ENCODE measurements around the gene ZNF660.

Gene ZNF660

DNA sequence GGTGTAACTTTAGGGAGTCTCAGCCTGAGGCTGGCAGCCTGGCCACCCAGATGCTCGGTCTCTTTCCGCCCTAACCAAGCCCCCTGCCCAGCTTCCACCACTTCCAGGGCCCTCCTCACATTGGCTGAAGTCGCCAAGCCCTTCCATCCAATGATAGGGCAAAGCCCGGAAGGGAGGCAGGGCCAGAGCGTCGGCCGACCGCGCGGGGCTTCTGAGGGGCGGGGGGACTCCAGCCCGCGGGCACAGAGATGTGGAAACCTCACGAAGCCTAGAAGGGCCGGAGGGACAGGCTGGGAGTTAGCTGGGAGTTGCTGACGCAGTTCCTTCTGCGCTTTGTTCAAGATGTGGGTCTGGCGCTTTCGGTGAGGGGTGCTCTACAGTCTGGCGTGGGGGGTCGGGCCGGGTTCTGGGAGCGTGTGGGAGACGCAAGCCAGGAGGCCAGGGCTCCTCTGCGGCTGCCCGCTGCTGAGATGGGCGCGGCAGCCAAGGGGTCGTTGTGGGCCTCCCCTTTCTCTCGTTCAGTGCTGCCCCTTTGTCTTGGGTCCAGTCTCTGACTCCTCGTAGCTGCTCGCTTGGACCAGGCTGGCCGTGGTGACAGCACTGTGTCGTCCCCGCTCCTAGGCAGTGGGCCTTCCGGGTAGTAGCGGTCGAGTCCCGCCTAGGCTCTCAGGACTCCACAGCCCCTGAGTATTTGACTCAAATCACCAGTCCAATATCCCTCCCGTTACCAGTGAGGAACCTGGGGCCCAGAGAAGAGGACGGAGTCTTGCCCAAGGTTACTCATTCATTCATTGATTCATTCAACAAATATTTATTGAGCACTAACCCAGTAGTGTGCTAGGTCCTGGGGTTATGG is at the start of gene ZNF660:
ZNF660 (plus strand) TSS at position 319 of the 856 bp plus-strand sequence. CDS start 9,230 bp downstream, outside the sequence.
- TF ChIP-seq, protein P1, sequence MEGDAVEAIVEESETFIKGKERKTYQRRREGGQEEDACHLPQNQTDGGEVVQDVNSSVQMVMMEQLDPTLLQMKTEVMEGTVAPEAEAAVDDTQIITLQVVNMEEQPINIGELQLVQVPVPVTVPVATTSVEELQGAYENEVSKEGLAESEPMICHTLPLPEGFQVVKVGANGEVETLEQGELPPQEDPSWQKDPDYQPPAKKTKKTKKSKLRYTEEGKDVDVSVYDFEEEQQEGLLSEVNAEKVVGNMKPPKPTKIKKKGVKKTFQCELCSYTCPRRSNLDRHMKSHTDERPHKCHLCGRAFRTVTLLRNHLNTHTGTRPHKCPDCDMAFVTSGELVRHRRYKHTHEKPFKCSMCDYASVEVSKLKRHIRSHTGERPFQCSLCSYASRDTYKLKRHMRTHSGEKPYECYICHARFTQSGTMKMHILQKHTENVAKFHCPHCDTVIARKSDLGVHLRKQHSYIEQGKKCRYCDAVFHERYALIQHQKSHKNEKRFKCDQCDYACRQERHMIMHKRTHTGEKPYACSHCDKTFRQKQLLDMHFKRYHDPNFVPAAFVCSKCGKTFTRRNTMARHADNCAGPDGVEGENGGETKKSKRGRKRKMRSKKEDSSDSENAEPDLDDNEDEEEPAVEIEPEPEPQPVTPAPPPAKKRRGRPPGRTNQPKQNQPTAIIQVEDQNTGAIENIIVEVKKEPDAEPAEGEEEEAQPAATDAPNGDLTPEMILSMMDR (IDR thresholded peaks at IDR 0.05) = no peak

DNA sequence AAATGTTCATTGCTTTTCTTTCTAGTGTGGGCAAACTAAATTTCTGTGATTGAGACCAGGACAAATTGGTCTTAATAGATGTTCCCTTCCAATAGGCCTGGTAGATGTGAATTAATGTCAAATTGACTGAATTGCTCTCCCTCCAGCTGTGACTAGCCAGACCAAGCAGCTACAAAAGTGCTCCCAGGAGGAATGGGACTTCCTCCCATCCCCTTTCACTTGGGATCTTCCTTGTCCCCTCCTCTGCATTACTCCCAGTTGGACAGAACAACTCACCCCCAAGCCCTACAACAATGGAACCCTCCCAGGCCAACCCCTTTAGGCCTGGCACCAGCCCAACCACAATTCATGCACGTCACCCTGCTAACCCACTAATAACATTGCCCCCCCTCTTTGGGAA is 49.4 kb upstream of the ZNF660 start:
- TF ChIP-seq, protein P1 (IDR thresholded peaks at IDR 0.05) = no peak

DNA sequence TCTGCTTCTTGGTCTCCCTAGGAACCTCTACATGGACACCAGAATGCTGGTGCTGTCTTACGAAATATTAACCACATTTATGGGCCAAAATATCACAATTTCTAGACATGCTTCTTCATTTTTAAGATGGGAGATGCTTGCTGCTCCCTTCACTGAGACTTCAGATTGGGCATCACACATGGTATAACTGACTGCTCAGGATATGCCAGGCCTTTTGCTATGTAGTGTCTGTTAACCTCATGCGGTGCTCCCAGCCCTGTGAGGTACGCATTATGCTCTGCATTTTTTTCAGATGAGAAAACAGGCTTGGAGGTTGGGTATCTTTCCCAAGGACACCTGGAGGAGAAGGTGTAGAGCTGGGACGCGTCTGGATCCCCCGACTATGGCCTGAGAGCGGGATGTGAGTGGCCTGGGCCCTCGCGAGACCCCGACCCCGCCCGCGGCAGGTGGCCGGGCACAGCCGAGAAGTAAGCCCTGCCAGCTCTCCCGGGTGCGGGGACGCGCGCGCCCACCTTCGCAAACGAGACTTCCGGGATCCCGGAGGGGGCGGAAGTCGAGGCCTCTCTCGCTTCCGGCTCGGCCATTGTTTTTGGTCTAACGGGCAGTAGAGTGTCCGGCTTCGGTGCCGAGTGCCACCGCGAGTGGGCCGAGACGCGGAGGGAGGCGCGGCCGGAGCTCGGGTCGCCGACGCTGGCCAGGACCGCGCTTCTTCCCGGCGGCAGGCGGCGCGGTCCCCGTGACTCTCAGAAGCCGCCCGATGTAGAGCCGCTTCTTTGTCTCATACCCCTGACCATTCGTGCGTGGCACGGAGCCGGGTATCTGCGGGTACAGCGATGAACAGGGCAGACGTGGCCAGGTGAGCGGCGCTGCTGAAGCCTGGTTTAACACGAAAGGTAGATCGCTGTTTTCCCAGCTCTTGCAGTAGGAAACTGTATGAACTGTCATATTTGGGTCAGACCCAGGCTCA is 29.9 kb upstream of the ZNF660 start, which contains the start of gene ZKSCAN7:
ZKSCAN7 (plus strand) TSS at position 568 of the 967 bp plus-strand sequence. CDS start 1,855 bp downstream, outside the sequence.
- TF ChIP-seq, protein P1 (IDR thresholded peaks at IDR 0.05) = no peak

DNA sequence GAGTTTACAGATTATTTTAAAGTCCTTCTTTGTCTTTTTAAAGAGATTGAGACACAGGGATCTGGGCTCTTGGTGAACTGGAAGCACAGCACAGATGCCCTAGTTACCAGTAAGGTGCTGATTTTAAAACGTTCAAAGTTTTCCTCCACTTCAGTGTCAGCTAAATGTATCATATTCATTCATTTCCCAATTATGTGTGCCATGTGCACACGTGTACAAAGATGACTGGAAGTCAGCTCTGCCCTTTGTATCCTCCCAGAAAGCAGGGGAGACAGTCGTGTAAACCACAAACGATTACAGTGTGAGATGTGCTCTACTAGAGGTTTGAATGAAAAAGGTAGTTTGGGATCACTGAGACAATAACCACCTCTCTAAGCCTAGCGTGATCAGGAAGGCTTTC is 29.0 kb upstream of the ZNF660 start:
- TF ChIP-seq, protein P1 (IDR thresholded peaks at IDR 0.05) = no peak

DNA sequence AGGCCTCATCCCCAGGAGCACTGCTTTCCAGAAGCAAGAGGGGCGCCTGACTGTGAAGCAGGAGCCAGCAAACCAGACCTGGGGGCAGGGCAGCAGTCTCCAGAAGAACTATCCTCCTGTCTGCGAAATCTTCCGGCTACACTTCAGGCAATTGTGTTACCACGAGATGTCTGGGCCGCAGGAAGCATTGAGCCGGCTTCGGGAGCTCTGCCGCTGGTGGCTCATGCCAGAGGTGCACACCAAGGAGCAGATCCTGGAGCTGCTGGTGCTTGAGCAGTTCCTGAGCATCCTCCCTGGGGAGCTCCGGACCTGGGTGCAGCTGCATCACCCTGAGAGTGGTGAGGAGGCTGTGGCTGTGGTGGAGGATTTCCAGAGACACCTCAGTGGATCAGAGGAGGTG is 27.7 kb upstream of the ZNF660 start:
- TF ChIP-seq, protein P1 (IDR thresholded peaks at IDR 0.05) = no peak

DNA sequence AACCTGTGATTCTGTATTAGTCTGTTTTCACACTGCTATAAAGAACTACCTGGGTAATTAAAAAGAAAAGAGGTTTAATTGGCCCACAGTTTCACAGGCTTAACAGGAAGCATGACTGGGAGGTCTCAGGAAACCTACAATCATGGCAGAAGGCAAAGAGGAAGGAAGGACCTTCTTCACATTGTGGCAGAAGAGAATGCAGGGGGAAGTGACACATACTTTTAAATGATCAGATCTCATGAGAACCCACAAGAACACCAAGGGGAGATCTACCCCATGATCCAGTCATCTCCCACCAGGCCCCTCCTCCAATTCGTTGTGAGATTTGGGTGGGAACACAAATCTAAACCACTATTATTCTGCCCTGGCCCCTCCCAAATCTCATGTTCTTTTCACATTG is 23.7 kb upstream of the ZNF660 start:
- TF ChIP-seq, protein P1 (IDR thresholded peaks at IDR 0.05) = no peak

DNA sequence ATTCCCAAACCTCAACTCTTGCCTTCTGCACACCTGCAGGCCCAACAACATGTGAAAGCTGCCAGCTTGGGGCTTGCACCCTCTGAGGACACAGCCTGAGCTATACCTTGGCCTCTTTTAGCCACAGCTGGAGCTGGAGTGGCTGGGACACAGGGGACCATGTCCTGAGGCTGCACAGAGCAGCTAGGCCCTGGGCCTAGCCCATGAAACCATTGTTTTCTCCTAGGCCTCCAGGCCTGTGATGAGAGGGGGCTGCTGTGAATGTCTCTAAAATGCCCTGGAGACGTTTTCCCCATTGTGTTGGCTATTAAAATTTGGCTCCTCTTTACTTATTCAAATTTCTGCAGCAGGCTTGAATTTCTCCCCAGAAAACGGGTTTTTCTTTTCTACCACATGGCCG is 22.6 kb upstream of the ZNF660 start:
- TF ChIP-seq, protein P1 (IDR thresholded peaks at IDR 0.05) = no peak

Data from LNCAP (cell line).